GM19467 (cell line): ENCODE data around the gene TYW5.
"Not testable (repeated sequence)": the region's sequence is repeated elsewhere in the genome, so short reads cannot be mapped to it uniquely, and the experiment has no call there.

Experiments used
- ATAC-seq: cut with Tn5 transposase; IDR thresholded peaks from one replicate; pipeline ENCODE4 v1.9.1; 2021; ENCODE audit warnings: mild to moderate bottlenecking, moderate library complexity; ENCODE audit not compliant: unreplicated experiment

The TYW5 gene

GRCh38 chr2:199923924-199924323, 31.4 kb downstream of the TYW5 start:
- no peak for ATAC-seq

GRCh38 chr2:199922856-199923255, 32.4 kb downstream of the TYW5 start:
- no peak for ATAC-seq

- no peak for ATAC-seq
Observed at GRCh38 chr2:199916980-199917379, 38.3 kb downstream of the TYW5 start.

GRCh38 chr2:199914372-199914958, 40.8 kb downstream of the TYW5 start:
- ATAC-seq, result no peak

- not testable (repeated sequence) for ATAC-seq
Observed at GRCh38 chr2:199912553-199913114, 42.7 kb downstream of the TYW5 start.

- no peak for ATAC-seq
Observed at GRCh38 chr2:199911877-199912161, 43.5 kb downstream of the TYW5 start.

GRCh38 chr2:199911052-199911876, 44.0 kb downstream of the TYW5 start, which contains the start of gene C2orf69:
C2orf69 (plus strand) TSS chr2:199911293; CDS start chr2:199911439, 146 bp downstream.
- peak; percentile 93 for ATAC-seq

- ATAC-seq, result no peak
Observed at GRCh38 chr2:199910338-199911051, 44.8 kb downstream of the TYW5 start.

GRCh38 chr2:199907008-199907714, 48.1 kb downstream of the TYW5 start:
- no peak for ATAC-seq

GRCh38 chr2:199903111-199903510, 52.2 kb downstream of the TYW5 start:
- ATAC-seq, result no peak

GRCh38 chr2:199902486-199903110, 52.7 kb downstream of the TYW5 start:
- no peak for ATAC-seq

- ATAC-seq, result no peak
Observed at GRCh38 chr2:199901942-199902341, 53.3 kb downstream of the TYW5 start.

GRCh38 chr2:199896617-199897016, 58.7 kb downstream of the TYW5 start:
- ATAC-seq, result no peak

- no peak for ATAC-seq
Observed at GRCh38 chr2:199895406-199895805, 59.9 kb downstream of the TYW5 start.

GRCh38 chr2:199883474-199884212, 71.6 kb downstream of the TYW5 start:
- ATAC-seq, result no peak

GRCh38 chr2:199882667-199883066, 72.6 kb downstream of the TYW5 start:
- no peak for ATAC-seq
